Stimulated activated CD4-positive, alpha-beta T cell treated with anti-CD3 and anti-CD28 coated beads, Interleukin-1b, Interleukin-23, amount 100 ng/mL, for 1 hour (primary cell): ENCODE measurements around the gene ATL3.
"Not testable (repeated sequence)": the region's sequence is repeated elsewhere in the genome, so short reads cannot be mapped to it uniquely, and the experiment has no call there.

Source experiments
- DNase-seq, 2 donors: peaks; one replicate each; pipeline ENCODE4 v3.0.0-alpha.2; 2020; ENCODE audit warnings: low read depth in 2 of 2

Gene ATL3

GRCh38 chr11:63589000-63589399 lies 82.2 kb downstream of the ATL3 start:
- no peak for DNase-seq

GRCh38 chr11:63586451-63587166 lies 84.6 kb downstream of the ATL3 start:
- no peak for DNase-seq

DNA sequence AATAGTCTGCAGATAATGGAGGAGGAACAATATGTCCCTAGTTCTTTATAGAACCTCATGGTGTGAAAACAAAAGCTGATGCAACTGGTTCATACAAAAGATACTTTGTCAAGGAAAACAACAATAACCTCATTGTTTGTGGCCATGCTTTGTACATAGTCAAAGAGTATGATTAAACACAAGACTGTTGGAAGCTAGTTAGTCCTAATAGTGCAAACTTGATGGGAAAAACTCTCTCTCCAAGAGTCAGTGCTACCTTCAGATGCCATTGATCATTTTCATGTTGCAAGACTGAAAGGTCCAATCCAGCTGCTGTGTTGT lies 87.9 kb downstream of the ATL3 start:
- DNase-seq, result no peak

- not testable (repeated sequence) for DNase-seq
Observed at GRCh38 chr11:63581224-63581623, 90.0 kb downstream of the ATL3 start.

DNA sequence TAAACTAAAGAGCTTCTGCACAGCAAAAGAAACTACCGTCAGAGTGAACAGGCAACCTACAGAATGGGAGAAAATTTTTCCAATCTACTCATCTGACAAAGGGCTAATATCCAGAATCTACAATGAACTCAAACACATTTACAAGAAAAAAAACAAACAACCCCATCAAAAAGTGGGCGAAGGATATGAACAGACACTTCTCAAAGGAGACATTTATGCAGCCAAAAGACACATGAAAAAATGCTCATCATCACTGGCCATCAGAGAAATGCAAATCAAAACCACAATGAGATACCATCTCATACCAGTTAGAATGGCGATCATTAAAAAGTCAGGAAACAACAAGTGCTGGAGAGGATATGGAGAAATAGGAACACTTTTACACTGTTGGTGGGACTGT lies 92.3 kb downstream of the ATL3 start:
- DNase-seq, result not testable (repeated sequence)

DNA sequence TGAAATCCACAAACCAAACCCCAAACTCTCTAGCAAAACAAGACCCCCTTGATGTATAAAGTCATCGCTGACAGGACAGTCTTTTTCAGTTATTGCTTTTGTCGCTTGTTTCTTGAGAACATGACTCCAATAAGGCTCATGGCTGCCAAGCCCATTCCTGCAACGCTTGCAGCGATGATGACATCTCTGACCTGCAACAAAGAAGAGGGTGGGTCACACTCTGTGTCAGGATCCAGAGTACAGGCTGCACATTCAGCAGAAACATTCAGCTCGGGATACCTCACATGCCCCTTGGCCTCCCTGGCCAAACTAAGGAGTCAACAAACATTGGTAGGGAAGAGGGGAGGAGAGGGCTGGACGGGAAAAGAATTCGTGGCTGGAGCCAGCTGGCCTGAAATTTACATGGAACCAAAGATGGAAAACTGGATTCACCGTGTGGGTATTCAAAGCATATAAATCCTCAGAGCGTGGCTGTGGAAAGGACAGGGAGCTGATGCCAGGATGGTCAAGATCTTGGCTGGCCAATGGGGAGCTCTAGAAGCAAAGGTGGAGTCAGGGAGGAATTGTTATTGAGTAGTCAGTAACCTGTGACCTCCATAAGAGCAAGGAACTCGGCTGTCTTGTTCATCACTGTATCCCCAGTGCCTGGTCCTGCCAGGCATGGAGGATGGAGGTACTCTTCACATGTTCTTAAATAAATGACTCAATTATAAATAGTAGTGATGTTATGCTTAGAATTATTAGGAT lies 96.1 kb downstream of the ATL3 start:
- no peak for DNase-seq
